Fibroblast of the conjunctiva (primary cell): ENCODE results near the gene NUSAP1.
A peak's percentile ranks its signal among the peaks of the same experiment; 100 is the strongest.
"Not testable (repeated sequence)": the region's sequence is repeated elsewhere in the genome, so short reads cannot be mapped to it uniquely, and the experiment has no call there.

Experiments
- DNase-seq: peaks from one replicate; pipeline ENCODE4 v3.0.0-alpha.2; 2010; ENCODE audit warnings: low read depth

Gene NUSAP1, protein sequence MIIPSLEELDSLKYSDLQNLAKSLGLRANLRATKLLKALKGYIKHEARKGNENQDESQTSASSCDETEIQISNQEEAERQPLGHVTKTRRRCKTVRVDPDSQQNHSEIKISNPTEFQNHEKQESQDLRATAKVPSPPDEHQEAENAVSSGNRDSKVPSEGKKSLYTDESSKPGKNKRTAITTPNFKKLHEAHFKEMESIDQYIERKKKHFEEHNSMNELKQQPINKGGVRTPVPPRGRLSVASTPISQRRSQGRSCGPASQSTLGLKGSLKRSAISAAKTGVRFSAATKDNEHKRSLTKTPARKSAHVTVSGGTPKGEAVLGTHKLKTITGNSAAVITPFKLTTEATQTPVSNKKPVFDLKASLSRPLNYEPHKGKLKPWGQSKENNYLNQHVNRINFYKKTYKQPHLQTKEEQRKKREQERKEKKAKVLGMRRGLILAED

GRCh38 chr15:41332194-41333025 is at the start of gene NUSAP1, which contains the start of gene OIP5:
Gene NUSAP1, plus strand, starts transcription at chr15:41332881. Its CDS starts 77 bp downstream, at chr15:41332958.
Gene OIP5, minus strand, starts transcription at chr15:41332591. Its CDS starts 30 bp downstream, at chr15:41332561.
- peak; percentile 99 for DNase-seq

DNA sequence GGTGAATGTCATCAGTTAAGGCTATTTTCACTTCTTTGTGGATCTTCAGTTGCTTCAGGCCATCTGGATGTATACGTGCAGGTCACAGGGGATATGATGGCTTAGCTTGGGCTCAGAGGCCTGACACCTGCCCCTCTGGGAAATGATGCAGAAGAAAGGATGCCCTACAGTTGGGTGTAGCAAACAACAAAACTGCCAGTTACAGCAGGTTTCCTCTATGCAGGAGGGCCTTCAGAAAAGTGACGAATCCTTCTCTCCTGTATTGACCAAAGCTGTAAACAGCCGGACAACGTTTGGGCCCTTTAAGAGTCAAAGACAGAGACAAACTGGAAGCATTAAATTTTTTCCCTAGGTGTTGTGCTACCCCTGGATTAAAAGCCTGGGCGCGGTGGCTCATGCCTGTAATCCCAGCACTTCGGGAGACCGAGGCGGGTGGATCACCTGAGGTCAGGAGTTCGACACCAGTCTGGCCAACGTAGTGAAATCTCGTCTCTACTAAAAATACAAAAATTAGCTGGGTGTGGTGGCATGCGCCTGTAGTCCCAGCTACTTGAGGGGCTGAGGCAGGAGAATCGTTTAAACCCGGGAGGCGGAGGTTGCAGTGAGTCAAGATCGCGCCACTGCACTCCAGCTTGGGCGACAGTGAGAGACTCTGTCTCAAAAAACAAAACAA is 49.6 kb upstream of the NUSAP1 start:
- DNase-seq = not testable (repeated sequence)

DNA sequence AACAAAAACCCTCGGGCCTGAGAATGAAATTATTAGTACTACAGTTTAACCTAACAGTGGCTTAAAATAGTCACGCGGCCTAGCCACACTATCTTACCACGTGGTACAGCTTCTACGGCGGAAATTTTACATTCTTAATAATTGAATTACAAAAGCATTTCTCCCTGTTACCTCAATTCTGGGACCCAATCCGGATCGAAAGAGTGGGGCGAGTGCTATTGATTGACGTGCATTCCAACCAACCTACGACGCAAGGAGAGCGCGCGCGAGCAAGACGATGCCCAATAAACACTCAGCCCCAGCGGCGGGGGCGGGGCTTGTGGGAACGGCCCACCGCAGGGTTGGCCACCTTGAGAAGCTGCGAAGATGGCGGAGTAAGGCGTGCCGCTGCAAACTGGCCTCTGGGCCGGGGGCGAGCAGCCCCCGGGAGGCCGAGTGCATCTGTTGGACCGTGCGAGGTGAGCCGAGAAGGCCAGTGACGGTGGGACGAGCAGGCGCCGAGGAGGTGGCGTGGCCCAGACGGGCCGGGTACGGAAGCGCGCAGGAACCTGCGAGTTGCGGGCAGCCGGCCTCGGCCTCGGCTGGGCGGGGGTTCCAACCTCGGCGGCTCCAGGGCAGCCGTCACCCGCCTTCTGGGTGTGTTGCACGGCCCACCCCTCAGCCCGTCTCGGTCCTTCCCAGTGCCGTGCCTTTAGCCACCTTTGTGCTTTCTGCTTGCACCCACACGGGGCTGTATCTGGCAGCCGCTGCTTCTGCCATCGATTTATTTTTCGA is 48.8 kb upstream of the NUSAP1 start:
- DNase-seq = peak; percentile 99

- DNase-seq = no peak
These were observed 48.1 kb upstream of the NUSAP1 start for GRCh38 chr15:41284427-41285177.

- DNase-seq = no peak
These were observed 47.4 kb upstream of the NUSAP1 start for GRCh38 chr15:41285285-41285684.

DNA sequence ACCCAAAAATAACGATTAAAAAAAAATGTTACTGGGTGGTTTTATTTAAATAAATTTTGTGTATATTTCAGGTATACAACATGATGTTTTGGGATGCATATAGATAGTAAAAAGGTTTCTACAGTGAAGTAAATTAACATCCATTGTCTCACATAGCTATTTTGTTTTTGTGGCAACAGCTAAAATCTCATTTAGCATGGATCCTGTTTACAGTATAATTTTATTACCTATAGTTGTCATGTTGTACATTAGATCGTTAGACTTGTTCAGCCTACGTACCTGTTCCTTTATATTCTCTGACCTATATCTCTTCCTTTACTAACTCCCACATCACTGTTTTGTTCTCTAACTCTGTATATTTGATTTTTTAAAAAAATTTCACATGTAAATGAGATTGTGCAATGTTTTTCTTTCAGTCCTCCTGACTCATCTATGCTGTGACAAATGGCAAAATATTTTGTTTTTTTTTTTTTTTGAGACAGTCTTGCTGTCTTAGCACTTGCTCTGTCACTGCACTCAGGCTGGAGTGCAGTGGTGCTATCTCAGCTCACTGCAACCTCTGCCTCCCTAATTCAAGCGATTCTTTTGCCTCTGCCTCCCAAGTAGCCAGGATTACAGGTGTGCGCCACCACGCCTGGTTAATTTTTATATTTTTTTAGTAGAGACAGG is 45.9 kb upstream of the NUSAP1 start:
- no peak for DNase-seq

DNA sequence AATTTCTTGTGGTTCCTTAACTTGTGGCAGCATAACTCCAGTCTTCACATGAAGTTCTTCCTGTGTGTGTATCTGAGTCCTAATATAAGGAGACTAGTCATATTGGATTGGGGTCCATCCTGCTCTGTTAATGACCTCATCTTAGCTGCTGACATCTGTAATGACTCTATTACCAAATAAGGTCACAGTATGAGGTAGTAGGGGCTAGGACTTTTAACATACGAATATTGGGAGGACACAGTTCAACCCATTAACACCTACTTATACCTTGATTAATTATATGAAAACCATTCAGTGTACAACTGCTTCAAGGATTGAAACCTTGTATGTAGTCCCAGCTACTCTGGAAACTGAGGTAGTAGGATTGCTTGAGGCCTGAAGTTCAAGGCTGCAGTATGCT is 44.2 kb upstream of the NUSAP1 start:
- DNase-seq = no peak

DNA sequence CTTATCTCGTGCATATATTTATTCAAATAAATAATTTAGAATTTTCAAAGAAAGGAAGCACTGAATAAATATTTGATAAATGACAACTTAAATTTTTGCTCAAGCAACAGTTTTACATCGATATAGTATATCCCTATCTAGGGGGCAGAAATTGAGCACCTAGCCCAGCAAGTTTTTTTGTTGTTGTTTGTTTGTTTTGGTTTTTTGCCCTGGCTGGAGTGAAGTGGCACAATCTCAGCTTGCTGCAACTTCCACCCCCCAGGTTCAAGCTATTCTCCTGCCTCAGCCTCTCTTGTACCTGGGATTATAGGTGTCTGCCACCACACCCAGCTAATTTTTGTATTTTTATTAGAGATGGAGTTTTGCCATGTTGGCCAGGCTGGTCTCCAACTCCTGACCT is 42.7 kb upstream of the NUSAP1 start:
- no peak for DNase-seq

GRCh38 chr15:41291065-41291631 is 41.5 kb upstream of the NUSAP1 start:
- no peak for DNase-seq

- no peak for DNase-seq
These were observed 40.2 kb upstream of the NUSAP1 start for GRCh38 chr15:41292521-41292920.

DNA sequence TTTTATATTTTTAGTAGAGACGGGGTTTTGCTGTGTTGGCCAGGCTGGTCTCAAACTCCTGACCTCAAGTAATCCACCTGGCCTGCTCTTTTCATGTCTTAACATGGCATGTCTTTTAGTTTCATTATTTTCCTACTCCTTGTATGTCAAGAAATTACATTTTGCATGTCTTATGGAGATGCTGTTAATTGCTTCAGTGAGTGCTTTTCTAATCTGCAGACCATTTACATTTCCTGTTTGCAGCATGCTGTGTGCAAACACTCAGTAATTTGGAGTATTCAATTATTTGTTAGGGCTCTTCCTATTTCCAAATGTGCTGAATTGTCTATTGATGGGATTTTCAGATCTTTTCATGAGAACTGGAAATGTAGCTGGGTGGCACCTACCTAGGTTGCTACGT is 31.5 kb upstream of the NUSAP1 start:
- DNase-seq = not testable (repeated sequence)

- no peak for DNase-seq
These were observed 31.1 kb upstream of the NUSAP1 start for GRCh38 chr15:41301587-41301986.

DNA sequence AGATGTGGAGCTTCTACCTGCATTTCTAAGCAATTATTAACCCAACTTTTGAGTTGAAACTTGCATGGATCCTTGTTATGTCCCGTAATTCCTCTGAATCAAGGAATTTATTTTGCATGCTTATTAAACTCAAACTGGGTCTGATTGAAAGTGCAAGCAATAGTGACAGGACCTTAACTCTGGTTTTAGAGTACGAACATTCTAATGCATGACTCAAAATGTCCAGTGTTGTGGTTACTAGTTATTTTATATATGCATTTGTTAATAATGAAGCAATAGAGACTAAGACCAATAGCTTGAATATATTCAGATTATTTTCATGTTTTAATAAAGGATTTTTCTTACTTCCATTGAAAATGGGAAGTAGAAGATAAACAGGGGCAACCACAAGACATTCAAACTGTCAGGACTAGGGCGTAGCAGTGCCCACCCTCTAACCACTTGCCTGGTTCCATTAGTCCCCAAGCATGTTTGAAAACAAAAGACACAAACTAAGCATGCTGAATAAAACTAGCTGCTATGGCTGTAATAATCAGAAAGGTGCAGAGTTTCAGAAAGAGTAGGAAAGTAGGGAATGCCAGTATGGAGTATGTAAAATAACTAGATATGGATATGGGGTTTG is 28.4 kb upstream of the NUSAP1 start:
- no peak for DNase-seq

GRCh38 chr15:41307679-41308078 is 25.0 kb upstream of the NUSAP1 start:
- DNase-seq = no peak

DNA sequence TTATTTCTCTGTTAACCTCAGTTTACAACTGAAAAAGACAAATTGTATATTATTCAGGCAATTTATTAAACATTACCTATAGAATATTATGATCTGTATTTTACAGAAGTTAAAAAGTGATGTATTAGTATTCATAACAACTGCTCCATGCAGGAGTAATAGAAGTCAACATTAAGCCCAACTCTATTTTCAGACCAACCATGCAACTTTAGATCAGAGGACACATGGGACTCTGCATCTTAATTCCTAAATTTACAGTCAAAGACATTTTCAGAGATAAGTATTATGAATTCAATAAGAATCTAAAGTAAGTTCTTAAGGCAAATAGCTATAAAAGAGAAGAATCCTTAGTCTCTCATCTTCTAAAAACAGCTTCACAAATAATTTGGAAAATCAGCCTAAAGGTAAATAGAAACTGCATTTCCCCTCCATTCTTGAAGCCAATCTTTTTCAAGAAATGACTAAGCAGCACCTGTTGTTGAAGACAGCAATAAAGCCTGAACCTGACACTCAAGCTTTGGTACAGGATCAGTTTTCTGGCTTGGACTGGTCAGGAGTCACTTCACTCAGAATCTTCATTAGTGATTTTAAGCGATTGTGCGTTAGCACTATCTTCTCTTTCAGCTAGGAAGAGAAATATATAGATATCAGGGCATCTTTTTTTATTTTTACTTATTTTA is 23.3 kb upstream of the NUSAP1 start:
- no peak for DNase-seq

GRCh38 chr15:41320805-41321330 is 11.8 kb upstream of the NUSAP1 start:
- not testable (repeated sequence) for DNase-seq

GRCh38 chr15:41323611-41324010 is 9.1 kb upstream of the NUSAP1 start:
- no peak for DNase-seq

GRCh38 chr15:41331281-41331680 is 1.4 kb upstream of the NUSAP1 start:
- DNase-seq = no peak

- peak; percentile 23 for DNase-seq
These were observed 868 bp upstream of the NUSAP1 start for GRCh38 chr15:41331833-41332193.
